ENCODE results near the gene GPR161.
"Not testable (repeated sequence)": the region's sequence is repeated elsewhere in the genome, so short reads cannot be mapped to it uniquely, and the experiment has no call there.

GRCh38 chr1:168154707-168155106 is 18.0 kb upstream of the GPR161 start:
- TF ChIP-seq CTCF (IDR thresholded peaks at IDR 0.05); RAD21 (conservative IDR thresholded peaks at IDR 0.05 in 1 of 2, IDR thresholded peaks at IDR 0.05 in 1 of 2); POLR2A (IDR thresholded peaks at IDR 0.05; ENCODE audit: low read length); EP300 (IDR thresholded peaks at IDR 0.05); SMC3 (IDR thresholded peaks at IDR 0.05): not testable (repeated sequence)

Measured in A549 (cell line).